Stimulated activated CD8-positive, alpha-beta memory T cell treated with anti-CD3 and anti-CD28 coated beads, Interleukin-2, amount 100 ng/mL, for 1 hour (primary cell): ENCODE results near the gene ITPR3.

ENCODE experiments used
- DNase-seq, 2 donors: peaks; one replicate each; pipeline ENCODE4 v3.0.0-alpha.2; 2020; ENCODE audit warnings: low read depth in 2 of 2

The ITPR3 gene

DNA sequence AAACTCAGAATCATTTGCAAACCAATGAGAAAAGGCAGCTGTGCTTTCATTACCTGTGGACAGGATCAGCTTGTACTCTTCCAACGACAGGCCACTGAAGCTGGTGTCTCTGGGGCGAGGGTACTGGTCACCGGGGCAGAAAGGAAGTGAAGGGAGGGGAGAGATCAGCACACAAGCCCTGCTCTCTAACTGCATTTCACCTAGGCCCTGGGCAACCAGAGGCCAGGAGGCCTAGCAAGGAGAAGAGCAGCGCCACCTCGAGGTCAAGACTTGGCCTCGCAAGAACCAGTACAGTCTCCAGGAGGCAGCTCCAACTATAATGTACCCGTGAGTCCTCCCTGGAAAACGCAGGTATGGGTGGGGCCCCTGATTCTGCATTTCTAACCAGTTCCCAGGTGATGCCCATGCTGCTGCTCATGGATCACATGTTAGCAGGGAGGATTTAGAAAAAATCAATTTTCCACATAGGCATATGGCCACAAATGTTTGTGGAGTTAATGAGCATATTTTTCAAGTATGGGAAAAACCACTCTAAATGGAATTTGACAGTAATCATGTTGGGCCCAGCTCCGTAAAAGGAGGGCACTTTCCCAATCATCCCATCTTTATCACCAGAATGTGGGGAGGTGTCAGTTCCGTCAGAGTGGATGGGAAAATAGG lies 79.4 kb downstream of the ITPR3 start:
- peak; percentile 50 to 59 for DNase-seq

DNA sequence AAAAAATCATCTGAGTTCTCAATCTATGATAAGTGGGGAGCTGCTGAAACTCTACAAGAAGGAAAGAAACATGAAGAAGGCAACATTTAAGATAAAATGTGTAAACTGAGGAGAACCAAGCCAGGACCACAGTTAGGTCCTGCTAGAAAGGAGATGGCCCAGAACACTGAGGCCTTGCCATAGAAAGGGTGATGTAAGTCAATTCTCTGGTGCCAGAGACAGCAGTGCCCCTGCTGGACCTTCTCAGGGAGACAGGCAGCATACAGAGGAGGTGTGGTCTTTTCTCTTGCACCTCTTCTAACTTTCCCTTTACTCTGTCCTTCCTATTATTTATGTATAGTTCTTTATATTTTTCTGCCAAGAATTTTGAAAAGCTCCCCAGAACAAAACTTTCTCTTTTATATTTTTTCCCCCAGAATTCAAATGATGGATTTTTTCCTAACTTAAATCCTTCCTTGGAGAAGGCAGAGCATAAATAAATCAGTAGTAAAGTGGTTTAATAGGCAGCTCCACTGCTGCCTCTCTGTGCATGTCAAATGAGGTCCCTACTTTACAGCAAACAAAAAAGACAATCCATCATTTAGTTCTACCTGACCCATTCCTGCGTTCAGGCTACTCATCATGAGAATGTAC lies 81.3 kb downstream of the ITPR3 start:
- no peak for DNase-seq

DNA sequence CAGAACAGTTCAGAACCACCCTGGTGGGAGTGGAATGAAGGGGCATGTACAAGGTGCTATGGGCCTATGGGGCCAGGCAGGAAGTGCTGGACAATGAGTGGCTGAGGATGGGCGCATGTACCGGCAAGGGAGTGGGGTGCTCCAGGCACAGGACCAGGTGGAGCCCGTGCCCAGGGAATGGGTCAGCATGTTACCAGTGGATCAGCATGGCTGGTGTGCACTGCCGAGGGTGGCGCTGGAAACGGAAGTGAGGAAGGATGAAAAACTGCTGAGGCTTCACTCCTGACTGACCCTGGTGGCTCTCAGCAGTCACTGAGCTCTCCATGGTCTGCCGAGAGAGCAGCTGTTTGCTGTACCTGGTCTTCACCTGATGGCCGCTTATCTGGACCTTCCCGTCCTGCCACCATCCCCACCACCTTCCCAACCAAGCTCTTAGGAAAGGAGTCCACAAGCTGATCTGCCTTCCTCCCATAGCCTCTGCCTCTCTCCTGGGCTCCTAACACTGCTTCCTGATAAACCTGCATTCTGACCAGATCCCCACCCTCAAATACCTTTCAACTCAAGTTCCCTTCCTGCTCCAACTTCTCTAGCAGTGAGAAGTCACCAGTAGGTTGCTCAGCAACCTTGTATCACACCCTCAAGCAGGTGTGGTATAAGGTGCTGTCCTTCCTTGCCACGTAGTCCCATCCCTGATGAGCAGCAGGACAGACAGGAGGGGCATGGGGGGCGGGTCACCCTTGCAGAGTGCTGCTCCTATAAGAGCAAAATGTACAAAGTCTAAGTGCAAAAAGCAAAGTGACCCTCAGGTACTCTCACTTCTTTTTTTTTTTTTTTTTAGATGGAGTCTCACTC lies 83.3 kb downstream of the ITPR3 start:
- no peak for DNase-seq

DNA sequence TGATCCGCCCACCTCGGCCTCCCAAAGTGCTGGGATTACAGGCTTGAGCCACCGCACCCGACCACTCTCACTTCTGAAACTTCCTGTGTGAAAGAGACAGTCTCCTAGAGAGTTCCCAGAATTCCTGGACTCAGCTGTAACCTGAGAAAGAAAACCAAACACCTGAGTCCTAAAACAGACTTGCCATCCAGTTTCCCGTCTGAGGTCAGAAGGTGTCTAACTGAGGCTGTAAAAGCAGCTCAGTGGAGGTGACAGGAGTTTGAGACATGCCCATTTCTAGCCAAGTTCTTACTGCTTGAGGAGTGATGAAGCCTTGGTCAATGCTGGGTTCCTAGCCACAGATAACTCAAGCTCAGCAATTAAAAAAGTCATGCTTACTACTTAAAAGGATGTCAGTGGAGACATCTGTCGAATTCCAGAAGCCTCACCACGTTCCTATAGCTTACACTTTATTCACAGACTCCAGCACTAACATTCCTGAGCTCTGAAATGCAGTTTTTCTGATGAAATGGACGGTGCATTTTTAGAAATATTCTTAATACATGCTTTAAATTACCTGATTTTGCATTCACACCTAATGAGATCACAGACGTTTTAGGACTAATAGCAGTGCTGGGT lies 84.3 kb downstream of the ITPR3 start:
- DNase-seq = no peak

DNA sequence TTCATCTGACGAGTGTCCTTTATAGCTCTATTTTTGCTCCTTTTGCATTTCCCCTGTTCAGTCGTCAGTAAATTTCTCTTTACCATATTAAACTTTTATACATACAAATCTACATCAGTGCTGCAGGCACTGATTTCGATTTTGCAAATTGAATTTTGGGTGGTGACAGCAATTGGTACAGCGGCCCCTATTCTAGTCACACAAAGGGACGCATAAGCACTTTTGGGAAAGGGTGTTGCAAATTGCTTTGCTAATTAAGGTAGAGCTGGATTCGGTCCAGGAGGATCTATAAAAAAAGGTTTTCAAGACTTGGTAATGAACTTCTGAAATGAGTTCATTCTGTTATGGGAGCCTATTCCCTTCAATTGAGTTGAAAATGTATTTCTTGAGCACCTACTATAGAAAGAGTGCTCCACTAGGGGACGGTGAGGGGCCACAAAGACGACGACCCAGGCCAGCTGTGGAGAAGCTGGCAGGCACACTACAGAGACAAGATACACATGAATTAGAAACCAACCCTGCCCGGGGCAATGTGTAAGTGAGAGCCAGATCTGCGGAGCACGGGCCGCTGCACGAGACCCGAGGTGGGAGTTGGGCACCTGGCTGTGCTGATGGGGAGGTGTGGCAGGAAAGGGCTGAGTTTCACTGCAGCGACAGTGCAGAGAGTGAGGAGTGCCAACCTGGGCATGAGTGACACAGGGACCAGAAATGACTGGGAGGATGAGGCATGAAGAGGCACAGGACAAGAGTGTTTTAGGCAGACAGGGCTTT lies 85.0 kb downstream of the ITPR3 start:
- DNase-seq = no peak

DNA sequence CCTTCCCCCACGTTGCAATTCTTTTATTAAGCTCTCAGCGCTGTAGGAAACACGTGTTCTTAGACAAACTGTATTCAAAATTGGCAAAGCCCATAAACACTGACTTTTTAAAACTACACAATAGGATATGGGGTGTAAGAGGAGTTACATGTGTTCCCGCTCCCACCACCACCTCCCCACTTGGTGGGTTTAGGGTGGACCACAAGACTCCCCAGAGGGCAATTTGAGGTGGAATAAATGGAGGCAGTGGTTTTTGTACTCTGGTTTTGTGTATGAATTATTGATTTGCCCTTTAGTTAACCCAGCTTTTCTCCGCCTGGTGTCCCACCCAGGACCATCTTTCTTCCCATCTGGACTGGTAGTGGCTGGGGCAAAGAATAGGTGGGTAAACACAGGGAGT lies 86.6 kb downstream of the ITPR3 start:
- DNase-seq = no peak

DNA sequence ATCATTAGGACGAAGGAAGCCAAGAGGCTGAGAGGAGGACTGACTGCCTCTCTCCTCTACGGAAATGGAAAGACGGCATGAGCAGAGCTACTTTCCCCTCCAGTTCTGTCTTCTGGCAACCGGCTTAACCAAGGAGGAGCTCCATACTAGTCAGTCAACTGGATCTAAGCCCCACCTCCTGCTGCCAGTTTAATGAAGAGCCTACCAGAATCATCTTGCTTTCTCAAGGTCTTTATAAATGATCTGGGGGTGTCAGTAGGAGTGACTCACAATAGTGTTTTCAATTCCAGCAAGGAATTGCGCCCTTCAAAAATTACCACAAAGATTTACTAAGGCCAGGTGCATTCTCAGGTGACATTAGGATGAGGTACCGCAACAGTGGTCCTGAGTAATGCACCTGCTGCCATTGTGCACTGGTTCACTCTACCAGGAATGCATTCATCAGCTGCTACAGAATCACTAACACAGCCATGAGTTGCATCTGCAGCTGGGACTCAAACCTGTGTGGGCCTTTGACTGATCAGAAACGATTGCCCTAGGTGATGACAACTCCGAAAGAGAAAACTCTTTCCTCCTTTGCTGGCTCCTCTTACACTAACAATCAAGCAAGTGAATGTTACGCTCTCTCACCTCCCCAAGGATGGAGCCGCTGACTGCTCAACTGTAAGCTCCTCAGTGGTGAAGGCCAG lies 87.5 kb downstream of the ITPR3 start:
- DNase-seq = no peak

DNA sequence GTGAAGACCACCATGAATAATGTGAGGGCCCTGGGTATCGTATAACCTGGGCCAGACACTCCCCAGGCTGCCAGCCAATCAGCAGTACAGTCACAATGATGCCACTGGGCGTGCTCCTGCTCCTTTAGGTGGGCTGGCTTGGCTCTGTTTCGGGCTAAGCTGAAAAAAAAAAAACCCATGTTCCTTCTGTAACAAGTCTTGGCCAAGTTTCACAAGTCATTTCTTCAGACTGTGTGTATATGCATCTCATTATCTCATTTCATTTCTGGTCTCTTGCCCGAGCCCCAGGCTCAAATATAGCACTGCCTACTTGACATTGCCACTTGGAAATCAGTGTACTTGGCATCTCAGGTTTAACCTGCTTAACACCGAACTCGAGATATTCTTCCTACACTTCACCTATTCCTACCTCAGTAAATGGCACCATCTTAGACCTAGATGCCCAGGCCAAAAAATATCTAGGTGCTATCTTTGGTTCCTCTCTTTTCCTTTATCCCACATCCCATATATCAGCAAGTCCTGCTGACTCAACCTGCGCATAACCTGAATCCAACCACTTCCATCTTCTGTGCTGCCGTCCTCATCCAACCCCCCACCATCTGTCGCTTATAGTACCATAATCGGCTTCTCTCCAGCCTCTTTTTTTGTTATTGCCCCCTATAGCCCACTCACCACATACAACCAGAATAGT lies 88.6 kb downstream of the ITPR3 start:
- DNase-seq = no peak

DNA sequence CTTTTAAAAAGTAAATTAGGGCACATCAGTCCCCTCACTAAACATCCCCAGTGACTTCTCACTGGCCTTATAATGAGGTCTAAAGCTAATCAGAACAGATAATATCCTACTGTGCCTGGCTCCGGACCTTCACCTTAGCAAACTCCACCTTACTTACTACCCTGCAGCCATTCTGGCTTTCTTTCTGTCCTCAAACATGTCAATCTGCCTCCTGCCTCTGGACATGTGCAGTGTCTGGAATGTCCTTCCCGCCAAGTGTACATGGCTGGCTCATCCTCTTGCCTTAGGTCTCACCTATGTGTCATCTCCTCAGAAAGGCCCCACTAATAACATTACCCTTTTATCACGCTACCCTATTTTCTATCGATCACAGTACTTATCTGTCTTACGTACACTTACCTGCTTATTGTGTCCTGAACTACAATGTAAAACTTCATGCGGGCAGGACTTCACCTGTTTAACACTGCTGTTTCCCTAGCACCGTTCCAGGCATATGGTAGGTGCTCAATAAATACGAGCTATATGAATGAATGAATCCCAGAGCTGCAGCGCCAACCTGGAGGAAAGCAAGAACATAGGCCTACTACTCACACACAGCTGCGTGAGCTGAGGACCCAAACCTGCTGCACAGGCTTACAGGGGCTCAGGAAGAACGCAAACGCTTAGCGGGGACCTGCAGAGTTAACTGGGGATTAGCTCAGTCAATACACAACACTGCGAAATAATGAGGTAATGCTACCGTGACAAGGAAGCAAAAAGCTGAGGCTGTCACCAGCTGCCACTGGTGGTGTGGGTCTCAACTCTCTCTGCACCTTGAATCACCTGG lies 89.4 kb downstream of the ITPR3 start:
- no peak for DNase-seq

DNA sequence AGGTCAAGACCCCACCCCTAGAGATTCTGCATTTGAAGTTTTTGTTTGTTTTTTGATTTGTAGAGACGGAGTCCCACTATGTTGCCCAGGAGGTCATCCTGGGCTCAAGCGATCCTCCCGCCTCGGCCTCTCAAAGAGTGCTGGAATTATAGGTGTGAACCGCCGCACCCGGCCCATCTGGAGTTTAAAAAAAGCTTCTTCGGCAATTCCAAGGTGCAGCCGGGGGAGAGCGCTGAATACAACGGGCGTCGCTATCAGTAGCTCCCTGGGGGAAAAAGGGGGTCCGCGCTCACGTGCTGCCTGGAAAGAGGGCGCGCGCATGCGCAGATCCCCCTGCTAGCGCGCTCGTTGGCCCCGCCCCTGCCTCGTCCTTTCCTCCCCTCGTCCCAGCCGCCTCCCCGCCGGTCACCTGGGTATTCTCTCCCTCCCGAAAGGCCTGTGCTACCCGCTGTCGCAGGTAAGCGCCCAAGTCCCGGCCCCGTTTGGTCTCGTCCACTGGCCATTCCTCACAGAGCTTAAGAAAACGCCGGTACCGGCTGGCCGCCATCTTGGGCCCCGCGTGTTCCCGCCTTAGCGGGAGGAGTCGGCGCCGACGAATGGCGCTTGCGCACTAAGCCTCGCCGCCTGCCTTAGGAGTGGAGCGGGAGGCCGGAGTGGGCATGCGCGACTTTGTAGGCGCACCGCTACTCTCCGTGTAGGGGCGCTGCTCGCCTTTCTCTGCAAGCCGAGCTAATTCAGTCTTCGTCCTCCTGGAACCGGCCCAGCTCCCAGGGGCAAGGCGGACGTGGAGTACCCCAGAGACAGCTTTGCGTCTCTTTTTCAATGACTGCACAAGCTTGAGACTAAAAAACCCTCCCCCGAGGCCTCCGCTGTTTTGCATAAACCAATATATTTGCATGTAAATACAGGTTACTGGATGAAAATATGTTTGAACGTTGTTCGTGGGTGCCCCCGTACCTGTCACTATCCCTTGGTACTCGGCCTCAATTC lies 90.3 kb downstream of the ITPR3 start, which contains the start of gene UQCC2:
TSS of gene UQCC2 (minus strand) at position 561 of the 990 bp plus-strand sequence. CDS start at position 547, 14 bp downstream.
- peak; percentile 94 to 98 for DNase-seq

DNA sequence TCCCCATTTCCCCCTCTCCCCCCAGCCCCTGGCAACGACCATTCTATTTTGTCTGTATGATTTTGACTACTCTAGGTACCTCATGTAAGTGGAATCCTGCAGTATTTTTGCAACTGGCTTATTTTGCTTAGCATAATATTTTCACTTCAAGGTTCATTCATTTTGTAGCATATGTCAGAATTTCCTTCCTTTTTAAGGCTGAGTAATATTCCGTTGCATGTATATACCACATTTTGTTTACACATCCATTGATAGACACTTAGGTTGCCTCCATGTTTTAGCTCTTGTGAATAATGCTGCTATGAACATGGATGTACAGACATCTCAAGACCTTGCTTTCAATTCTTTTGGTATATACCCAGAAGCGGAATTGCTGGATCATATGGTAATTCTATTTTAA lies 91.8 kb downstream of the ITPR3 start:
- DNase-seq = no peak

DNA sequence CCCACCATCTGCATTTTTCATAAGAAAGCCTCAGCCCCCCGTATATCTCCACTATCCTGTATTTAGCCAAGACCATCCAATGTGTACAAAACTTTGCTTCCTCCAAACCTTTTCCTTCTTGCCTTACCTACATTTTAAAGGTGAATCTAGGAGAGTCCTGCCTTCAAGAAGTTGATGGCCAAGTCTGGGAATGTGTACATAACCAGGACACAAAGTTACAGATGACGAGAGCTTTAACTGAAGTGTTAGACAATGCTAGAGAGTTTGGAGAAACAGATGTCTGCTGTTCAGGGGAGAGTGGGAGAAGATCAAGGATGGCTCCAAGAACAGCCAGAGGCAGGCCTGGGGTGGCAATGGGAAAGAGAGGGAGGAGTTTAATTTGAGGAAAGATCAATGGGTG lies 92.7 kb downstream of the ITPR3 start:
- no peak for DNase-seq

DNA sequence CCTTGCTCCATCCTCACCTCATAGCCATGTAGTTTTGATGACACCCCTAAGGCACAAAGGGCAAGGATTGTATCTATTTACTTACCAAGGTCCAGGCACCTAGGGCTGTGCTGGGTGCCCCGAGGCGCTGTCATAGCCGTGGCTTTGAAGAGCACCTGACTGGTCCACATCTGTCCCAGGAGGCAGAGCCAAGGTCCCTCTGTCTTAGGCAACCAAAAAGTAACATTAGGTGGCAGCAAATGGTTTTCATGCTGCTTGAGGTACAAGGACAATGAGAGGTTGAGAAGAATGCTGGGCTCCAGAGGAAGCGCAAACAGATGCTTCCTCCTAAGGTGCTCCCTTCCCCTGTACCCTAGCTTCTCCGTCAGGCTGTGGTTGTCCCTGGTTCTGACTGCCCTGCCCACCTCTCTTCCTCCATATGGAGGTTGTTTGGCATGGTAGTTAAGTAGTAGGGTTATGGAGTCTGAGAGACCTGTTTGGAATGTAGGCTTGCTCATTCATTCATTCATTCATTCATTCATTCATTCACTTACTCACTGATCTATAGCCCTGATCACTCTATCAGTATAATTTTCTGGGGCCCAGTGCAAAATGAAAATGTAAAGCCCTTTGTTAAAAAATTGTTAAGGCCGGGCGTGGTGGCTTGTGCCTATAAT lies 93.4 kb downstream of the ITPR3 start:
- no peak for DNase-seq

DNA sequence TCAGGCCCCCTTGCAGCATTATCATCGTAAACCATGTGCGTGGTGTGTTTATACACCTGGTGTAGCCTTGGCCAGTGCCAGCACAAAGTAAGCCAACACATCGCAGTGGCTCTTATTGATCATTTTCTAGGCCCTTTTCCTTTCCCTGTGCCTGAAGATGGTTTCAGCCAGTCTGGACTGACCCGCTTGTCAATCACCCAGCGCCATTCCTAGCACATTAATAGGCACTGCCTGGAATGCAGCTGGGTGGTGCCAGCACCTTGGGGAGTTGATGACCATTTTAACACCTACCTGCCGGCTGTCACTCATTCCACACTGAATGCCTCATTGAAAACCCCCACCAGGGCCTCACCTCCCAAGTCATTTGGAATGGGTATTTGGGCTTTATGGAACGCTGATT lies 95.3 kb downstream of the ITPR3 start:
- DNase-seq = no peak

DNA sequence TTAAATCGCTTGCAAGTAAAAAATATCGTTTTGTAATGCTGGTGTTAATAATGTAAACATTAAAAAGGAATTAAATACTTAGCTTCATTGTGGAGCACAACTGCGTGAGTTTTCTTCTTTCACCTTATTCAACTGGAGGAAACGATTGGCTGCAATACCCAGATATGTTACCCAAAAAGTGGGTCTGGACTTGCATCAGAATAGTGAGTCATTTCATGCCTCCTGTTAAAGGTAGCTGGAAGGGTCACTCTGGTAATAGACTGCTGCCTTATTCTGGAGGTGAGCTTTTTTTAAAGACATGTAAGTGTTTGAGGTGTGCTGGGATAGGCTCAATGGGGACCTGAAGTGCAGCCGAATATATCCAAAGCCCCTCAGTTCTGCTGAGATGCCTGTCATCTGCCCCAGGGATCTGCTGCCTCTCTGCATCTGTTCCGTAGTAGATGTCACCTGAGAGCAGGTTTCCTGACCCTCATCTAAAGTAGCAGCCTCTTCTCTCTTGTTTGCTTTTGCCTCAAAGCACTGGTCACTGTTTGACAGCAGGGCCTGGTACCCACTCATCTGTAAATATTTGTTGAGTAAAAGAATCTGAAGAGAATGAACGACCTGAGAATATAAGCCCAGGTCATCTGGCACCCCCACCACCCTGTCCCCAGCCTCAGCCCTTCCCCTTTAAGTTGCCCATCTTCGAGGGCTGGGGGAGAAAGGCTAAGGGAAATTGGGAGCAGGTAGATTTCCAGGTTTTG lies 95.9 kb downstream of the ITPR3 start:
- no peak for DNase-seq

DNA sequence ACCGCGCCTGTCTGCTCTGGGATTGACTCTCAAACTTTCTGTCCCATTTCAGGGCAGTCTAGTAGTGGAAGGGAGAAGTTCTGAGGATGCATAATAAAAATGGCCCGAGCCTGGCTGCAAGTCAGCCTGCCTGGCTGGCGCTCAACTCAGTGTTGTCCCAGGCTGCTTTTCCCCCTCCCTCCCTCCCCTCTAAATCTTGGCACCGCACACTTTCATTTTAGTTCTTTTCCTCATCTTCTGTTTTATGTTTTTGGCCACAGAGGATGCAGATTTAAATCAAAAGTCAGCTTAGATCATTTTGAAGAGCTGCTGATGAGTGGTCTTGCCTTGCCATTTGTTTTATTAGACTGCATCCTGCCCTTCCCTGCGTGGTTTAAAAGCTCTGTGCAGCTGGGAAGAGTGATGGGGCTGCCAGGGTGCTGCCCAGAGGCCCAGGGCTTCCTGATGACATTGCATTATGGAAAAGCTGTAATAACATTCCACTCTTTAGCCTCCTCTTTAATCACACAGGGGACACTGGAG lies 96.9 kb downstream of the ITPR3 start:
- DNase-seq = no peak

DNA sequence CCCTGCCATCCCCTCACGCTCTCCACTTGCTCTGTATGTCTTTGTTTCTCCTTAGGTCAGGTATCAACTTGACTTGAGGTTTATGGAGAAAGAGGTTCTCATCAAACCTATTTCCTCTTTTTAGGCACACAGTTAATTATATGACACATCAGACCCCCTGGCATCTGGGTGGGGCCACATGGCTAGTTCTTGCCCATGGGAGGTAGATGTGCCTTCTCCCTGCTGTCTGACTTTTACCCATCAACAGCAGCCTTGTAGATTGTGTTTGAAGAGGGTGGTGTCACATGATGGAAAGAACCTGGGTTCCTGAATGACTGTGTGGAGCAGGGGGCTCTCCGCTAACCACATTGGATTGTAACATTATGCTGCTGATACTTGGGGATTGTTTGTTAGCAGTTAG lies 97.6 kb downstream of the ITPR3 start:
- no peak for DNase-seq
